AG09319 (cell line): ENCODE data around the gene HSP90AA1.
"Not testable (repeated sequence)": the region's sequence is repeated elsewhere in the genome, so short reads cannot be mapped to it uniquely, and the experiment has no call there.

Experiments
- DNase-seq: peaks from one replicate; pipeline ENCODE4 v3.0.0-alpha.2; 2010; ENCODE audit warnings: low read depth; ENCODE audit errors: extremely low read depth
- TF ChIP-seq, protein P1 (sequence below): IDR thresholded peaks from 2 replicates; pipeline ENCODE4 v1.5.1; 2011; ENCODE audit warnings: low read depth, mild to moderate bottlenecking, inconsistent platforms, low read length, moderate library complexity

HSP90AA1 gene

DNA sequence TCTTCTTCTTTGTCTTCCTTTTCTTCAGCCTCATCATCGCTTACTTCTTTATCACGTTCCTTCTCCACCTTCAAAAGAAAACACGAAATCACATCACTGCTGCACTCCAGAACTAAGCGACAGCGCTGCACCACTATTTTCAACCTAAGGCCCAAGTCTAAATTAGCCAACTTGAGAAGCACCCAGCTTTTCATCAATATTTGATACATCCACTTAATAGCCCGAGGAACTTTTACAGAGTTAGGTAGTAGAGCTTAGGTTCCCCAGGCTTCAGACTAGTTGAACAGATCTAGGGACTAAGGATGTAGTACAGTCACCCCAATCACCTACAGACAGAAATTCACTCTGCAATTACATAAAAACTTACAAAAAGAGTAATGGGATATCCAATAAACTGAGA, 1.9 kb downstream of the HSP90AA1 start:
- TF ChIP-seq, protein P1, sequence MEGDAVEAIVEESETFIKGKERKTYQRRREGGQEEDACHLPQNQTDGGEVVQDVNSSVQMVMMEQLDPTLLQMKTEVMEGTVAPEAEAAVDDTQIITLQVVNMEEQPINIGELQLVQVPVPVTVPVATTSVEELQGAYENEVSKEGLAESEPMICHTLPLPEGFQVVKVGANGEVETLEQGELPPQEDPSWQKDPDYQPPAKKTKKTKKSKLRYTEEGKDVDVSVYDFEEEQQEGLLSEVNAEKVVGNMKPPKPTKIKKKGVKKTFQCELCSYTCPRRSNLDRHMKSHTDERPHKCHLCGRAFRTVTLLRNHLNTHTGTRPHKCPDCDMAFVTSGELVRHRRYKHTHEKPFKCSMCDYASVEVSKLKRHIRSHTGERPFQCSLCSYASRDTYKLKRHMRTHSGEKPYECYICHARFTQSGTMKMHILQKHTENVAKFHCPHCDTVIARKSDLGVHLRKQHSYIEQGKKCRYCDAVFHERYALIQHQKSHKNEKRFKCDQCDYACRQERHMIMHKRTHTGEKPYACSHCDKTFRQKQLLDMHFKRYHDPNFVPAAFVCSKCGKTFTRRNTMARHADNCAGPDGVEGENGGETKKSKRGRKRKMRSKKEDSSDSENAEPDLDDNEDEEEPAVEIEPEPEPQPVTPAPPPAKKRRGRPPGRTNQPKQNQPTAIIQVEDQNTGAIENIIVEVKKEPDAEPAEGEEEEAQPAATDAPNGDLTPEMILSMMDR = no peak
- DNase-seq = no peak

DNA sequence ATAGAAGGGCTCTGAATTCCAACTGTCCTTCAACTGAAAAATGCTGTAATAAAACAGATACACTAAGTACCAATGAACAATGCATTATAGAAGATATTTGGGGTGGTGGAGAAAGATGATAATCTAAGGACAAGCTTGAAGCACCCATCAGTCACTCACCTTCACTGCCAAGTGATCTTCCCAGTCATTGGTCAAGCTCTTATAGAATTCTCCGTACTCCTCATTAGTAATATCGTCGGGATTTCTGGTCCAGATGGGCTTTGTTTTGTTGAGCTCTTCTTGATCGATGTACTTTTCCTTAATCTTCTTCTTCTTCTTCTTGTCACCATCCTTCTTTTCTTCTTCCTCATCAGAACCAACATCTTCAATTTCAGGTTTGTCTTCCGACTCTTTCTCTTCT, 2.3 kb downstream of the HSP90AA1 start:
- not testable (repeated sequence) for DNase-seq

DNA sequence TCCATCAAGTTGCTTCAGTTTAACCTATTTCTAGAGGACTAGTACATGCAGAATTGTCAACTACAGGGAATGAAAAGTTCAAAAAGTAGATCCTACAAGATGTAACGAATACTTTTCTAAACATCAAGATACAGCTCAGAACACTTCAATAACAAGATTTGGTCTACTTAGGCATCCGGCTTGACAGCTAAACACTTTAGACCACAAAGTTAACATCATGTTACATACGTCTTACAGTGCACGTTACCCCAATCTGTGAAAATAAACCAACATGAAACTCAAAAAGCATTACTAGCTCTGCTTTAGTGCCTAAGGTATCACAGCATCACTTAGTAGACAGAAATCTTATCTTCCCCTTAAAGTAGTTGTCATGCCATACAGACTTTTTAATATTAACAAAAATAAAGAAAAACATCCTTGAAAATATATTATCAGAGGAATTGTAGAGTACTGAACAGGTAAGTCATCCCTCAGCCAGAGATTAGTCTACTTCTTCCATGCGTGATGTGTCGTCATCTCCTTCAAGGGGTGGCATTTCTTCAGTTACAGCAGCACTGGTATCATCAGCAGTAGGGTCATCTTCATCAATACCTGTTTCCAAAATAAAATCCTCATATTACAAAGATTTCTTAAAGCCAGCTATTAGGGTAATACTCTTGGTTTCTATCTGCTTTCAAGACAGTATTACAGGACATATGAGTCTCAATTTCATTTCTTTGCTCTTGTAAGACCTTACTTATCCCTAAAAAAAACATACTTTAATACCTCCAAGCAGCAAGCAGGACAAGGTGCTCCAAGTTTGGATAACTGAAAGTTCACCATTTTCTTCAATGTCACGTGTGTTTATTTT, 5.4 kb downstream of the HSP90AA1 start:
- DNase-seq = no peak
- TF ChIP-seq, protein P1 = no peak

DNA sequence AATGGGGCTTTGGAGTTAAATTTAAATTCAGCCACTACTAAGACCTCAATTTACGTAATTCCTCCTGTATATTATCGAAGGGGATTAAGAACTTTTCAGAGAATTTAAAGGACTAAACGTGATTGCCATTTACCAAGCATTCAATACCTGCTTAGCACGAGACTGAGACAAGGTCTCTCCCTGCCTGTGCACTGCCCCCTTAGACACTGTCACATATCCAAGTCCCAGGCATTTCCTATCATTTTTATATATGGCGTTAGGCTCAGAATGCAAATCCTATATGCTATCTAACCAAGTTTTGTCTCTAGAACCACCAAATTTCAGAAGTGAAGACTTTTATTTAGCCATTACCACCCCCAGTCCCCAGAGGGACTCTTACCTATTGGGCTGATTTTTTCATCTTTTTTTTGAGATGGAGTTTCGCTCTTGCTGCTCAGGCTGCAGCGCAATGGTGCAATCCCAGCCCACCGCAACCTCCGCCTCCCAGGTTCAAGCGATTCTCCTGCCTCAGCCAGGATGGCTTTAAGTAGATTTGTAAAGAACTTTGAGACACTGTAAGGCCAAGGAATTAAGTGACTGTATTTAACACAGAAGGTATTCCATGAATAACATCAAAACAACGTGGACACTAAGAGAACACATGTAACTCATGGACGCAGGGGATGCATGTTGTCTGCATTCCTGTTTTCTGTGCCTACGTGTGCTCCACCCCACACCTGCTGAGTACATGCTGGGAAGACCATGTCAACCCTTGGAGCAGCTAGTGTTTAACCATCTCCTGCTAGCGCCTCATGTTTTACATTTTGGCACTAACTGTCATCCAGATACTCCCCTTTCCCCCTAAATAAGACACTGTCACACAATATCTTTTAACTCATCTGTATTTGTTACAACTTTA, 6.4 kb downstream of the HSP90AA1 start:
- TF ChIP-seq, protein P1 = no peak
- no peak for DNase-seq

DNA sequence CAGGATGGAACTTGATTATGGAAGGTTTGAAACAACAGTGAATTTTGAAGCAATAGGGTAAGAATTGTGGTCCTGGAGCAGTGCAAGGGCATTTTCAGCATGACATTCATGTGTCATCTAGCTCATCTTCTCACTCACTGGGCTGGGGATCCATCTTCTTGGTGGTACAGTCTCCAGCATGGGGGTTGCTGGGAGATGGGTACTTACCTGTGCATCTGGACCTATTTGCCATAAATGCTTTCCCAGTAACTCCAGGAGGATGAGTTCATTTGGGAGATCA, 7.2 kb downstream of the HSP90AA1 start:
- DNase-seq = no peak
- TF ChIP-seq, protein P1 = no peak

DNA sequence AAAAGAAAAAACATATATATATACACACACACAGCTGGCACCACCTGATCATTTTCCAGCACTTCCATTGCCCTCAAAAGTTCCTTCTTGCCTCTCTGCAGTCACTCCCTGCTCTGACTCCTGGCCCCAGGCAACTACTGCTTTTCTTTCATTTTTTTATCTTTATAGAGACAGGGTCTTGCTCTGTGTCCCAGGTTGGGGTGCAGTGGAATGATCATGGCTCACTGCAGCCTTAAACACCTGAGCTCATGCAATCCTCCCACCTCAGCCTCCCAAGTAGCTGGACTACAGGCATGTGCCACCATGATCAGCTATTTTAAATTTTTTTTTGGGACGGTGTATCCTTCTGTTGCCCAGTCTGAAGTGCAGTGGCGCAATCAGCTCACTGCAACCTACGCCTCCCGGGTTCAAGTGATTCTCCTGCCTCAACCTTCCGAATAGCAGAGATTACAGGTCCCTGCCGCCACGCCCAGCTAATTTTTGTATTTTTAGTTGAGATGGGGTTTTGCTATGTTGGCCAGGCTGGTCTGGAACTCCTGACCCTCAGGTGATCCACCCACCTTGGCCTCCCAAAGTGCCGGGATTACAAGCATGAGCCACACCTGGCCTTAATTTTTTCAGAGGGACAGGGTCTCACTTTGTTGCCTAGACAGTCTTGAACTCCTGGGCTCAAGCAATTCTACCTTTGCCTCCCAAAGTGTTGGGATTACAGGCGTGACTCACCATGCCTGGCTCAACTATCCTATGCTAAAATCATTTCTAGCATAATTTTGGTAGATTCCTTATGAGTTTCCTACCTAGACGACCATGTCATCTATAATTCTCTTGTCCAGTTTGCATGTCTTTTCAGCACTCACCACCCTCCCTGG, 7.8 kb downstream of the HSP90AA1 start:
- TF ChIP-seq, protein P1 = no peak
- no peak for DNase-seq

DNA sequence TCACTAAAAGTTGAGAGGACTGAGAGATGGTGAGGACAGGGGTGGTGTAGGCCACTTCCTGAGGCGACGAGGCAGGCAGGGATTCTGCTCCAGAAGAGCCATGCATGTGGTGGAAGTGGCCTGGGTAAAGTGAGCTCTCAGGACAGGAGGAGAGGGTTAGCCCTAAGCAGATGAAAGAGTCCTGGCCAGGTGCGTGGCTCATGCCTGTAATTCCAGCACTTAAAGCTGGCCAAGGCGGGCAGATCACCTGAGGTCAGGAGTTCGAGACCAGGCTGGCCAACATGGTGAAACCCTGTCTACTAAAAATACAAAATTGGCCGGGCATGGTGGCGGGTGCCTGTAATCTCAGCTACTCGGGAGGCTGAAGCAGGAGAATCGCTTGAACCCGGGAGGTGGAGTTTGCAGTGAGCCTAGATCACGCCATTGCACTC, 8.5 kb downstream of the HSP90AA1 start:
- DNase-seq = not testable (repeated sequence)

DNA sequence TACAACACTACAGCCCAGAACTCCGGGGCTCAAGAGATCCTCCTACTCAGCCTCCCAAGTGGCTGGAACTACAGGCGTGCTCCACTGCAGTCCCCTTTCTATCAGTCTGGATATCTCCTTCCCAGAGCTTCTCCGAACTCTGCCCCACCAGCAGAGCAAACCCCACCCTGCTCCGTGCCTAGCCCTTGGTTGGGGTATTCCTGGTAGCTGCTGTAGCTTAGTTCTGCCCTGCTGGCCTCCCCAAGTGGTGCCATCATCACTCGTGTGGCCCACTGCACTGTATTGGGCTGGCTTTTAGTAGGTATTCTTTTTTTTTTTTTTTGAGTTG, 9.5 kb downstream of the HSP90AA1 start:
- DNase-seq = no peak
- TF ChIP-seq, protein P1 = no peak
